HG03354 (cell line): ENCODE measurements around the gene FARSA.
A peak's percentile ranks its signal among the peaks of the same experiment; 100 is the strongest.
"Not testable (repeated sequence)": the region's sequence is repeated elsewhere in the genome, so short reads cannot be mapped to it uniquely, and the experiment has no call there.

Experiments
- ATAC-seq: cut with Tn5 transposase; IDR thresholded peaks from one replicate; pipeline ENCODE4 v1.9.1; 2021; ENCODE audit warnings: mild to moderate bottlenecking; ENCODE audit not compliant: unreplicated experiment, poor library complexity, severe bottlenecking

The FARSA gene

DNA sequence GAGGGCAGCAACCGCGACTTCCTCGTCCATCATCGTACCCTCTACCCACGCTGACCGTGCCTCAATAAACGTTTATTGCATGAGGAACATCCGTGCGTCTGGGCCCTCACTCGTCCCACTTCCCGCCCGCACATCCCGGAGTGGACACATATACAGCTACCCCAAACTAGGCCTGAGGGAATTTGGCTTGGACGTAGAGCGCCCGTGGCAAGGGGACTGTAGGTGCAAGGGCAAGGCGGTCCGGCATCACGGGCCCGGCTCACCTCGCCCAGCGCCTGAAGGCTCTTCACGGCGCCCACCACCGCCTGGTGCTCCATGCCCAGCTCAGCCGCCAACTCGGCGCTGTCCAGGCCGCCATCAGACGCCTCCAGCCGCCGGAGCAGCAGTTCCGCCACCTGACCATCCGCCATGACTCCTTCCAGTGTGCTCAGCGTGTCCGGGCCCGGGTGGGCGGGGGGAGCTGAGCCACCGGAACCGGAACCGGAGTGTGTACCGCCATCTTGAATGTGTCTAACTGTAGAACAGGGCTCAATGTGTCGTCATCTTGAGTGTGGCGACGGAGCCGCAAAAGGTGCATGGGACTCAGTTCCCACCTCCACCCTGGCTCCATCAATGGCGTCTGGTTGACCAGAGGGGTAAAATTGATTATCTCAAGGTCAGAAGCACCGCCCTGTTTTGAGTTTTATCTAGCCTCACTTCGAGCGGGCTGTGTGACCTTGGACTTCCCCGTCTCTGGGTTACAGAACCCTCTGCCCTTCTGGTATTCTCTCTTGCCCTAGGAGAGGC lies at the start of gene FARSA:
FARSA (minus strand) TSS at position 425 of the 786 bp plus-strand sequence; CDS start at position 410, 15 bp downstream.
- ATAC-seq: peak; percentile 56

GRCh38 chr19:12983091-12983490 lies 49.6 kb upstream of the FARSA start:
- no peak for ATAC-seq

GRCh38 chr19:12982648-12983047 lies 49.1 kb upstream of the FARSA start:
- ATAC-seq: no peak

DNA sequence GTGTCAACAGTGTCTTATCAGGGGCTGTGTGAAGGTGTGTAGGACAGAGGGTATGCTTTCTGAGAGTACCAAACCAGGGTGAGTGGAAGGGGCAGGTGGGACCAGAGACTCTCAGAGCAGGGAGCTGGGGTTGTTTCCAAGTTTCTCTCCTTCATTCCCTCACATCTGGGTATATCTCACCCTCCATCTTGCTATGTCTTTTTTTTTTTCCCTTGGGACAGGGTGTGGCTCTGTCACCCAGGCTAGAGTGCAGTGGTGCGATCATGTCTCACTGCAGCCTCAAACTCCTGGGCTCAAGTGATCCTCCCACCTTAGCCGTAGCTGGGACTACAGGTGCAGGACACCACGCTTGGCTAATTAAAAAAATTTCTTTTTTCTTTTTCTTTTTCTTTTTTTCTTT lies 46.5 kb upstream of the FARSA start:
- no peak for ATAC-seq

- not testable (repeated sequence) for ATAC-seq
Measured at GRCh38 chr19:12976109-12976508, 42.6 kb upstream of the FARSA start.

- no peak for ATAC-seq
Measured at GRCh38 chr19:12975221-12975741, 41.8 kb upstream of the FARSA start.

- no peak for ATAC-seq
Measured at GRCh38 chr19:12974301-12975220, 41.0 kb upstream of the FARSA start.

- ATAC-seq: no peak
Measured at GRCh38 chr19:12973236-12973635, 39.7 kb upstream of the FARSA start.

GRCh38 chr19:12970070-12970820 lies 36.7 kb upstream of the FARSA start:
- no peak for ATAC-seq

- no peak for ATAC-seq
Measured at GRCh38 chr19:12969292-12969988, 35.9 kb upstream of the FARSA start, which contains the start of gene DAND5. Gene DAND5, plus strand, starts transcription at chr19:12969576. Its CDS starts 85 bp downstream, at chr19:12969661.

- ATAC-seq: no peak
Measured at GRCh38 chr19:12967907-12968306, 34.4 kb upstream of the FARSA start.

GRCh38 chr19:12965812-12966135 lies 32.3 kb upstream of the FARSA start:
- ATAC-seq: no peak

GRCh38 chr19:12965017-12965811 lies 31.7 kb upstream of the FARSA start:
- peak; percentile 63 for ATAC-seq

- ATAC-seq: no peak
Measured at GRCh38 chr19:12959481-12959880, 26.0 kb upstream of the FARSA start.

DNA sequence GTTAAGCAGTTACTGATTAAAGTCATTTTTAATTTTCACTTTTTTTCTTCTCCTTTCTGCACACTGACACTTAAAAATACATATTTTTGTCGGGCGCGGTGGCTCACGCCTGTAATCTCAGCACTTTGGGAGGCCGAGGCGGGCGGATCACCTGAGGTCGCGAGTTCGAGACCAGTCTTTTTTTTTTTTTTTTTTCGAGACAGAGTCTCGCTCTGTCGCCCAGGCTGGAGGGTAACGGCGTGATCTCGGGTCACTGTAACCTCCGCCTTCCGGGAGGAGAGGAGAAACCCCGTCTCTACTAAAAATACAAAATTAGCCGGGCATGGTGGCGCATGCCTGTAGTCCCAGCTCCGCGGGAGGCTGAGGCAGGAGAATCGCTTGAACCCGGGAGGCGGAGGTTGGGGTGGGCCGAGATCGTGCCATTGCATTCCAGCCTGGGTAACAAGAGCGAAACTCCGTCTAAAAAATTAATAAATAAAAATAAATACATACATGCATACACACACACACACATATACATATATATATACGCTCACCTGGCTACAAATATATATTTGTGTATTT lies 24.0 kb upstream of the FARSA start:
- ATAC-seq: peak; percentile 16

DNA sequence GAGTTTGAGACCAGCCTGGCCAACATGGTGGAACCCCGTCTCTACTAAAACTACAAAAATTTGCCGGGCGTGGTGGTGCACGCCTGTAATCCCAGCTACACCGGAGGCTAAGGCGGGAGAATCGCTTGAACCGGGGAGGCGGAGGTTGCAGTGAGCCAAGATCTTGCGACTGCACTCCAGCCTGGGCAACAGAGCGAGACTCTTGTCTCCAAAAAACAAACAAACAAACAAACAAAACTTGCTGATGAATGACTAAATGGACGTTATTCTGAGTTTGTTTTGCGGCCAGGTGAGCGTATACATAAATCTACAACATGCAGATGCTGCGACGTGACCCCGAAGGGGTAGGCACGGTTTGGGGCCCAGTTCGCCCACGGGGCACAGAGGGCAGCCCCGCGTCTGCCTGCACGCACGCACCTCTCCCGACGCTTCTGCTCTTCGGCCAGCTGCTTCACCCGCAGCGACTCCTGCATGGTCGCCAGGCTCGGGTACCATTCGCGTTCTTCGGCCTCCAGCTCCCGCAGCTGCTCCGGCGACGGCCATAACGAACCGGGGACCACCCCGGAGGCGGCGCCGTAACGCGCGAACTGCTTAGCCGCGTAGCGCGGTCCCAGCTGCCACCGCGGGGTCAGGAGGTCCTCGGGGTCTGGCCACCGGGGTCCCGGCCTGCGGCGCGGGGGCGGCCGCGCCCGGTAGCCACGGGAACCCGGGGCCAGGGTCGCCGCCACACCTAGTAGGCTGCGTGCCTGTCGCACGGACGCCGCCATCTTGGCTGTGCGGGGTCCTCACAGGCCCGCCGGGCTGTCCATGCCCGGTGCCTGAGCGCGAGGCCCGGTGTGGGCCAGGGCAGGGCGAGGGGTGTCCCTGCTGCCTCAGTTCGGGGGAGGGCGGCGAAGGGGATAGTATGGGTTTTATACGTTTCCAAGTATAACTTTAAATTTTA lies 23.2 kb upstream of the FARSA start, which contains the start of gene GADD45GIP1:
GADD45GIP1 (minus strand) TSS at position 778 of the 943 bp plus-strand sequence; CDS start at position 767, 11 bp downstream.
- peak; percentile 78 for ATAC-seq

GRCh38 chr19:12955996-12956395 lies 22.5 kb upstream of the FARSA start:
- ATAC-seq: no peak
